Skin of body (tissue), 2 donors: ENCODE results near the gene LRMDA. TPM values are rescaled to one million over a fixed set of nuclear protein-coding genes. Genes with fewer than 3 reads are reported as not detected.
"Not testable (repeated sequence)": the region's sequence is repeated elsewhere in the genome, so short reads cannot be mapped to it uniquely, and the experiment has no call there.

Experiments
- DNase-seq: peaks from one replicate; lab custom pipeline; 2025; lab: John Stamatoyannopoulos, UW
- total RNA-seq: library from RNA; depleted of rRNA; stranded (reverse); fragments of >200 nt; gene quantifications from one replicate; pipeline ENCODE4 v1.2.3, GENCODE V29; 2014

Gene LRMDA
- total RNA-seq, 1 donor from 2014 or later, result 12.7 TPM

- no peak for DNase-seq
Measured at GRCh38 chr10:75736889-75737579, 305.6 kb downstream of the LRMDA start.

GRCh38 chr10:75737580-75737949, 306.1 kb downstream of the LRMDA start:
- no peak for DNase-seq

DNA sequence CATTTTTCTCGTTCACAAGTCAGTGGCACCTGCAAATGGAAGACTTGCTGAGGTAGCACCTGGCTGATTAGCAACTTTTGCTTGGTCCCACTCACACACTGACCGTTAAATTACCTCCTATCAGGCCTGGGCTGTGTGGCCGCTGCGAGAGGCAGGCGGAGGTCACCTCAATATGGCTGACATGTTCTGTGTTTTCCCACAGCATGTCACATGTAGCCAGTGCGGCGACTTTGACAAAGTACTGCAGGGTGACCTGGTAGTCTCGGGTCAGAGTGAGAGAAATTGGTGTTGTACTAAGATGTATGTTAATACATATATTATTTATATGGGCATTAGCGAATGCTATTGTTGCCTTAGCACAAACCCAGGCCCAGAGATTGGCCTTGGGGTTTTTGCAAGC, 307.5 kb downstream of the LRMDA start:
- DNase-seq, result no peak

- no peak for DNase-seq
Measured at GRCh38 chr10:75739414-75740143, 308.2 kb downstream of the LRMDA start.

GRCh38 chr10:75740541-75740940, 309.1 kb downstream of the LRMDA start:
- DNase-seq, result no peak

GRCh38 chr10:75742355-75742754, 310.9 kb downstream of the LRMDA start:
- no peak for DNase-seq

GRCh38 chr10:75743291-75743778, 311.9 kb downstream of the LRMDA start:
- no peak for DNase-seq

DNA sequence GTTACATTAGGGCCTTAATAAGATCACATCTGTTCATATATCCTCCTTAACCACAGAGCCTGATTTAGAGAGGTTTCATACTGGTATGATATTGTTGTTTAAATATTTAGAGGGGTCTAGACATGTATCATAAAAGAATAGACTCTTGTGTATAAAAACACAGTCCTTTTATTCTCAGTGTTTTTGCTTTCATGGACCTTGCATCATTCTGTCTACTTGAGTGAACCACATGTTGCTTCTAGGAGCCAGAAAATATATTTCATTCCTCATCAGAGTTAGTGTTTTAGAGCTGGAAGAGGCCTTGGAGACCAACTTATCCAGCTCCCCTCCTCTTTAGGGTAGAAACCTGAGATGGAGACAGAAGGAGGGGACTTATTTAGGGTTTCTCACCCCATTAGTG, 312.8 kb downstream of the LRMDA start:
- DNase-seq, result peak; percentile 34

- no peak for DNase-seq
Measured at GRCh38 chr10:75746356-75746755, 314.9 kb downstream of the LRMDA start.

DNA sequence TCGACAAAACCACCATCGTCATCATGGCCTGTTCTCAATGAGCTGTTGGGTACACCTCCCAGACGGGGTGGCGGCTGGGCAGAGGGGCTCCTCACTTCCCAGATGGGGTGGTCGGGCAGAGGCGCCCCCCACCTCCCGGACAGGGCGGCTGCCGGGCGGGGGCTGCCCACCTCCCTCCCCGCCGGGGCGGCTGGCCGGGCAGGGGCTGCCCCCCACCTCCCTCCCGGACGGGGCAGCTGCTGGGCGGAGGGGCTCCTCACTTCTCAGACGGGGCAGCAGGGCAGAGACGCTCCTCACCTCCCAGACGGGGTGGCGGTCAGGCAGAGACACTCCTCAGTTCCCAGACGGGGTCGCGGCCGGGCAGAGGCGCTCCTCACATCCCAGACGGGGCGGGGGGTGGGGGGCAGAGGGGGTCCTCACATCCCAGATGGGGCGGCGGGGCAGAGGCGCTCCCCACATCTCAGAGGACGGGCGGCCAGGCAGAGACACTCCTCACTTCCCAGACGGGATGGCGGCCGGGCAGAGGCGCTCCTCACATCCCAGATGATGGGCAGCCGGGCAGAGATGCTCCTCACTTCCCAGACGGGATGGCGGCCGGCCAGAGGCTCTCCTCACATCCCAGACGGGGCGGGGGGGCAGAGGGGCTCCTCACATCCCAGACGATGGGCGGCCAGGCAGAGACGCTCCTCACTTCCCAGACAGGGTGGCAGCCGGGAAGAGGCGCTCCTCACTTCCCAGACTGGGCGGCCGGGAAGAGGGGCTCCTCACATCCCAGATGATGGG, 318.9 kb downstream of the LRMDA start:
- DNase-seq, result not testable (repeated sequence)

DNA sequence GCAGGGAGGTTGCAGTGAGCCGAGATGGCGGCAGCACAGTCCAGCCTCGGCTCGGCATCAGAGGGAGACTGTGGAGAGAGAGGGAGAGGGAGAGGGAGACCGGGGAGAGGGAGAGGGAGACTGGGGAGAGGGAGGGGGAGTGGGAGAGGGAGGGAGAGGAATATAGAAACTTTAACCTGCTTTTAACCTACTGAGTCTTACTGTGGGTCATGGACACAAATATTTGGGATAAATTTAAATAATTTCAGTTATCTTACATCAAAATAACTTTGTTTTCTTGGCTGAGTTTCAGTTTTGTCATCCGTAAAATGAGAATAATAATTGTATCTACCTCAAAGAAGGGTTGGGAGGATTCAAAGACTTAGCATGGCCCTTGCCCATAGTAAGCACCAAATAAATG, 319.8 kb downstream of the LRMDA start:
- no peak for DNase-seq

GRCh38 chr10:75753621-75754020, 322.2 kb downstream of the LRMDA start:
- no peak for DNase-seq

DNA sequence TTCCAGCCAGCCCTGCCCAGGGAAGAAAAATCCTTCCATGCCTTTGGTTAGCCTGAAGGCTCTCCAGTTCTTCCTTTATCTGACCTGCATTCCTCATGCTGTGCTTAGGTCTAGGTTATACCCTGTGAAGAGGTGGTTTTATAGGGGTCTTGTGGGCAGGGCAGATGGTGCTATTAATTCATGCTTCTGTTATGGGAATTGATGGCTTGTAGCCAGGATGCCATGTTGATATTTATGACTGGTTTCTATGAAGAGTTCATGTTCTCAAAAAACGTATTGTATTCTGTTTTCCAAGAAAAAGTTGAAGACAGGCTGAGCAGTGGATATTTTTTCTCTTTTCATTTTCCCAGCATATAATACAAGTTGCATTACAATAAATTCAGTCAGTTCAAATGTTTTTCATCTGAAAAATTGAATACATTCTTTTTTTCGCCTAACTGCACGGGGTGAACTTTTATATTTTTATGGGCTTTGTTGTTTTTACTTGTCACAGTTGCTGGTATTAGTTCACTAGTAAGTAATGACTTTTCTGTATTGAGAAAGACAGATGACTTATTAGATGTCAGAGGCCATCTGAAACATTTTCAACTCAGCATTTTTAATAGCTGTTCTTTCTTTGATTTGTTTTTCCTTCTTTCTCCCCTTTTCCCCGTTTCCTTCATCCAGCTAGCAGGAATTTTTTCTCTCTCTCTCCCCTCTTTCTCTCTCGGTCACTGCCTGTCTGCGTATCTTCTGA, 322.8 kb downstream of the LRMDA start:
- DNase-seq, result no peak

- no peak for DNase-seq
Measured at GRCh38 chr10:75755528-75755927, 324.1 kb downstream of the LRMDA start.

GRCh38 chr10:75761289-75761688, 329.9 kb downstream of the LRMDA start:
- DNase-seq, result no peak

DNA sequence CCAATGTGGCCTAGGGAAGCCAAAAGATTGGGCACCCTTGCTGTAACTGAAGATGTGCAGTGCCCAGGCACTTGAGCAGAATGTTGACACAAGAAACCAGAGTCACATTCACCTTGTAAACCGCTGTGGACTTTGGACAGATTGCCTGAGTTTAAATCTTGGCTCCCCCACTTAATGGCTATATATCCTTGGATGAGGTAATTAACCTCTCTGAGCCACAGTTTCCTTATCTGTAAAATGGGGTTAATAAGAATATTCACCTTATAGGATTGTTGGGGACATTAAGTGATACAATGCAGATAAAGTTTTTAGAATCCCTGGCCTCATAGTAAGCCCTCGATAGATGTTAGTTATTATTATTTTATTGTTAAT, 331.0 kb downstream of the LRMDA start:
- no peak for DNase-seq

DNA sequence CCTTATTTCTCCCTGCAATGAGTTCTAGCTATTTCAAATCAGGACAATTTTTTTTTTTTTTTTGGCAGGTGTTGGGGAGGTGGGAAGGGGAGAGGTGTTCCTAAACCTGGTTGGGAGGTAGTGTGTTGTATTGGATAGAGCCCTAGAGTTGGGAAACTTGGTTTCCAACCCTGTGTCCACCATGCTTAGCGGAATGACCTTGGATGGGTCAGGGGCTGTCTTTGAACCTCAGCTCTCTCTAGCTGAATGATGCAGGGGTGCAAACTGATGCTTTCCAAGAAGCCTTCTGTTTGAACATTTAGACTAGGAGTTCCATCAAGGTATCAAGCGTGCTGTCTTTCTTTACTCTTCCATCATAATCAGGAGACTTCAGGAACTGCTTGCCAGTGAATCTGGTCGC, 332.2 kb downstream of the LRMDA start:
- no peak for DNase-seq

- DNase-seq, result no peak
Measured at GRCh38 chr10:75764974-75765788, 333.8 kb downstream of the LRMDA start.

DNA sequence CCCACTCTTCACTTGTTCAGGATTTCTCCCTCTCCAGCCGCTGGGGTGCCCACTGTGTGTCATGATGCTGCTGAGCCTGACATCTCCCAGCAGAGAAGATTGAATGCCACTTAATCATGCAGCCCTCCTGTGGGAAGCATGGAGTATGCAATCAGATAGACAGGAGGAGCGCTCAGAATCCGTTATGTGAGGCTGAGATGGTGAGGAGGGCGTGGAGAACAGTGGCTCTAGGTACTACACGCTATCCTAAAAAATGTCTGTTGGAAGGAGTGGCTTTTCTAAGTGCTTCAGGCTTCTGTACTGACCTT, 334.3 kb downstream of the LRMDA start:
- no peak for DNase-seq

GRCh38 chr10:75766106-75766505, 334.7 kb downstream of the LRMDA start:
- DNase-seq, result no peak

DNA sequence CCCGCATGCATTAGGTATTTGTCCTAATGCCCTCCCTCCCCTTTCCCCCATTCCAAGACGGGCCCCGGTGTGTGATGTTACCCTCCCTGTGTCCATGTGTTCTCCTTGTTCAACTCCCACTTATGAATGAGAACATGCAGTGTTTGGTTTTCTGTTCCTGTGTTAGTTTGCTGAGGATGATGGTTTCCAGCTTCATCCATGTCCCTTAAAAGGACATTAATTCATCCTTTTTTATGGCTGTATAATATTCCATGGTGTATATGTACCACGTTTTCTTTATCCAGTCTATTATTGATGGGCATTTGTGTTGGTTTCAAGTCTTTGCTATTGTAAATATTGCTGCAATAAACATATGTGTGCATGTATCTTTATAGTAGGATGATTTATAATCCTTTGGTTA, 335.3 kb downstream of the LRMDA start:
- DNase-seq, result not testable (repeated sequence)
